ENCODE results near the gene IER3. TPM values are rescaled to one million over a fixed set of nuclear protein-coding genes. Genes with fewer than 3 reads are reported as not detected.

Gene IER3
- total and polyA plus RNA-seq, 2 of the 13 experiments (the other 11 are each of a cell fraction or from before 2014, with no cell fraction given) = 51.1 to 131 TPM

GRCh38 chr6:30769088-30769852, 24.9 kb upstream of the IER3 start (continued):
- TF ChIP-seq GATAD2A (CRISPR knock-in tag; IDR thresholded peaks at IDR 0.05) (peak; percentile 93), ZNF607 (CRISPR knock-in tag; IDR thresholded peaks at IDR 0.05; ENCODE audit: borderline replicate concordance) (0 out of 2 replicates have a peak, but pooled peaks have one; percentile 70), RFX5 (IDR thresholded peaks at IDR 0.05; ENCODE audit: low read depth, low read length) (0 out of 2 replicates have a peak, but pooled peaks have one; percentile 7), MLX (CRISPR knock-in tag; IDR thresholded peaks at IDR 0.05) (peak; percentile 68), ZNF335 (CRISPR knock-in tag; IDR thresholded peaks at IDR 0.05) (no peak), ZNF891 (CRISPR knock-in tag; IDR thresholded peaks at IDR 0.05) (0 out of 2 replicates have a peak, but pooled peaks have one; percentile 22), FOXA3 (CRISPR knock-in tag; IDR thresholded peaks at IDR 0.05) (peak; percentile 82), MAX (IDR thresholded peaks at IDR 0.05) (peak; percentile 67), NR2F6 (IDR thresholded peaks at IDR 0.05) (peak; percentile 69), NR2F6 (CRISPR knock-in tag; IDR thresholded peaks at IDR 0.05) (peak; percentile 62), ZNF563 (CRISPR knock-in tag; IDR thresholded peaks at IDR 0.05) (peak; percentile 90), HNRNPL (IDR thresholded peaks at IDR 0.05; ENCODE audit: low read depth, low read length) (0 out of 2 replicates have a peak, but pooled peaks have one; percentile 47), FOSL1 (CRISPR knock-in tag; IDR thresholded peaks at IDR 0.05; ENCODE audit: borderline replicate concordance) (peak; percentile 99), RBM22 (optimal IDR thresholded peaks at IDR 0.05; ENCODE audit: low read length) (no peak), KDM6A (CRISPR knock-in tag; IDR thresholded peaks at IDR 0.05; ENCODE audit: low read depth) (peak; percentile 89), KDM4B (CRISPR knock-in tag; IDR thresholded peaks at IDR 0.05) (peak; percentile 60), DMAP1 (CRISPR knock-in tag; IDR thresholded peaks at IDR 0.05) (peak; percentile 82), BRF2 (CRISPR knock-in tag; IDR thresholded peaks at IDR 0.05) (no peak), STAG1 (CRISPR knock-in tag; IDR thresholded peaks at IDR 0.05) (peak; percentile 39), IKZF4 (CRISPR knock-in tag; IDR thresholded peaks at IDR 0.05; ENCODE audit: borderline replicate concordance, low read depth, not compliant biosample characterization) (peak; percentile 23), DDIT3 (CRISPR knock-in tag; IDR thresholded peaks at IDR 0.05) (no peak), PHF21A (CRISPR knock-in tag; IDR thresholded peaks at IDR 0.05) (peak; percentile 80), KAT7 (CRISPR knock-in tag; IDR thresholded peaks at IDR 0.05; ENCODE audit: borderline replicate concordance) (peak; percentile 68; the same call in 1 of the 2 replicates), HOXA7 (CRISPR knock-in tag; IDR thresholded peaks at IDR 0.05) (no peak), FIP1L1 (IDR thresholded peaks at IDR 0.05; ENCODE audit: borderline replicate concordance, insufficient read depth, low read depth, low read length) (0 out of 2 replicates have a peak, but pooled peaks have one; percentile 27), NCOA2 (CRISPR knock-in tag; IDR thresholded peaks at IDR 0.05) (peak; percentile 83), ZNF503 (CRISPR knock-in tag; IDR thresholded peaks at IDR 0.05) (peak; percentile 45; the same call in 1 of the 2 replicates), ZNF260 (CRISPR knock-in tag; IDR thresholded peaks at IDR 0.05; ENCODE audit: borderline replicate concordance, low read depth) (no peak)
